T-helper 2 cell treated with Interferon-gamma antibody and Interleukin-4, amounts not matched to agents 100 ng/mL and 5 ng/mL, for 36 hours (primary cell): ENCODE results near the gene DOK4. TPM values are rescaled to one million over a fixed set of nuclear protein-coding genes. Genes with fewer than 3 reads are reported as not detected.

ENCODE experiments used
- intact Hi-C: fragments of 100-400 bp; cut with micrococcal nuclease; formaldehyde crosslinking; loops from one replicate; pipeline ENCODE4 v1.15.1; 2023
- total RNA-seq: library from RNA; stranded (reverse); gene quantifications from 2 replicates; pipeline ENCODE4 v1.2.3, GENCODE V29; 2022

DOK4 gene
- total RNA-seq: 1.3 and 1.4 TPM in 2 replicates

DNA sequence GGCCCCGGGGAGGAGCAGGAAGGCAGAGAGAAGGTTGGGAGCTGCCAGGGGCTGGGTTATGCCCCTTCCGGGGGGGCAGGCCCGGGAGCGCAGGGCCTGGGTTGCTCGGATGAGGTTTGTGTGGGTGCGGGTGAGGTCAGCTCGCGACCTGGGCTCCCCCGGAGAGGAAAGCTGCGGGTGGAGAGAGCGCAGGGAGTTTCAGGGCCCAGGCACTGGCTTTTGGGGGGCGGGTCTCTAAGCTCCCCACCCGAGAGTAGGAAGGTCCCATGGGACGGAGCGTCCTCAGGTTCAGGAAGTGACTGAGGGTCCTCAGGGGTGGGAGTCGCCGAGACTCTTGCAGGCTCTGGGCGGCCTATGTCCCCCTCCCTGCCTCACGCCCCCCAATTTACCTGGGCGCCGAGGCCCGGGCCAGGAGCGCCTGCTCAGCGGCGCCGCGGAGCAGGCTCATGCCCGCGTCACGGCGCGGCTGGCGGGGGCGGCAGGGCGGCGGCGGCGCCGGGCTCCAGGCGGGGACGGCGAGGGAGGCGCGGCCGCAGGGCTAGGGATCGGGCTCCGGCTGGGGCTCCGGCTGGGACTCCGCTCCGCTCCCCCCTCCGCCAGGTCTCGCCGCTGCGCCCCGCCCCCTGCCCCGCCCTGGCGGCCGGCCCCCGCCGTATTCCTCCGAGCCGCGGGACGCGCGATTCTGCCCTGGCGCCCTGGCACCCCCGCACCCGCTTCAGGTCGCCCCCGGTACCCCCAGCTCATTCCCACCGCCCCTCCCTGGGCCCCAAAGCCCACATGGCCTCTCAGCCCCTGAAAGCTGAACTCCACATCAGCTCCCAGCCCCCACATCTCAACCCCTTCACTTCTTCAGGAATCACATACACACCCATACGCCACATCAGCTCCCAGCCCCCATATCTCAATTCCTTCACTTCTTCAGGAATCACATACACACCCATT is at the start of gene DOK4:
Gene DOK4 (minus strand): TSS at position 578 of the 942 bp plus-strand sequence. CDS start 6,986 bp downstream, outside the sequence.
- intact Hi-C loops: loop anchor here (1.0 to 2.0 kb wide), 2 partner anchors 43 to 50 kb away; partner anchors contain the start of gene CCDC102A

GRCh38 chr16:57535680-57536305 is 49.5 kb upstream of the DOK4 start:
- intact Hi-C loops: loop anchor here (1.0 to 10.0 kb wide), 5 partner anchors 49 to 1081 kb away; partner anchors contain the start of genes CFAP20, DOK4, KATNB1 and NUDT21

GRCh38 chr16:57534881-57535658 is 48.8 kb upstream of the DOK4 start:
- intact Hi-C loops: loop anchor here (5.0 to 10.0 kb wide), 3 partner anchors 57 to 1080 kb away; partner anchors contain the start of genes NUDT21 and OGFOD1

GRCh38 chr16:57534337-57534880 is 48.1 kb upstream of the DOK4 start:
- intact Hi-C loops: loop anchor here (5.0 to 10.0 kb wide), 2 partner anchors 232 to 1080 kb away; partner anchors contain the start of genes NUDT21 and OGFOD1

DNA sequence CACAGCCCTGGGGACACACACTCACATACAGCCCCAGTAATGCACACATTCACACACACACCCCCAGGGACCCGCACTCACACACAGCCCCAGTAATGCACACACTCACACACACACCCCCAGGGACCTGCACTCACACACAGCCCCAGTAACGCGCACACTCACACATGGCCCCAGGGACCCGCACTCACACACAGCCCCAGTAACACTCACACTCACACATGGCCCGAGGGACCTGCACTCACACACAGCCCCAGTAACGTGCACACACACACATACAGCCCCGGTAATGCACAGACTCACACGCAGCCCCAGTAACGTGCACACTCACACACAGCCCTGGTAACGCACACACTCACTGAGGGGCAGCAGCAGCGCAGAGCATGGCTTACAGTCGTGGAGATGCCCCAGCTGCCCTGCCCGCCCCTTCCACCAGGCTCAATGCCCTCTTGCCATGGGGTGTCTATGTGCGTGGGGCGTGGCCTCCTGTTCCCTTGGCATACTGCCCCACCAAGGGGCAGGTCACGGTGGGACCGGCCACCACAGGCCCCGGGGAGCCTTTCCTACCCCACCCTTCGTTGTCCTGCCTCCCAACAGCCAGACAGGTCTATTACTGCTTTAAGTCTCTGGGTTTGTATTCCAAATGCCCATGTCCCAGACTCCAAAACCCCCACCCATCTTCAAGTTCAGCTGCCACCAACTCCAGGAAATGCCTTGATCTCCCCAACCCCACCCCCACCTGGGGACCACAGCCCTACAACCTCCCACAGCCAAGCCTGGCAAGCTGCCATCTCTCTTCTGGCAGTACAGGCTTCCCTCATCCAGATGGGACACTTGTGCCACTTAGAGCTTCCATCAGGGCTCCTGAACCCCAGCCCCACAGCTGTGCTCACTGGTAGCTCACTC is 47.4 kb upstream of the DOK4 start:
- intact Hi-C loops: loop anchor here (5.0 to 10.0 kb wide), 2 partner anchors 231 to 1079 kb away; partner anchors contain the start of genes NUDT21 and OGFOD1

GRCh38 chr16:57532266-57532625 is 46.0 kb upstream of the DOK4 start:
- intact Hi-C loops: loop anchor here (5.0 to 10.0 kb wide), 2 partner anchors 230 to 1077 kb away; partner anchors contain the start of genes NUDT21 and OGFOD1

DNA sequence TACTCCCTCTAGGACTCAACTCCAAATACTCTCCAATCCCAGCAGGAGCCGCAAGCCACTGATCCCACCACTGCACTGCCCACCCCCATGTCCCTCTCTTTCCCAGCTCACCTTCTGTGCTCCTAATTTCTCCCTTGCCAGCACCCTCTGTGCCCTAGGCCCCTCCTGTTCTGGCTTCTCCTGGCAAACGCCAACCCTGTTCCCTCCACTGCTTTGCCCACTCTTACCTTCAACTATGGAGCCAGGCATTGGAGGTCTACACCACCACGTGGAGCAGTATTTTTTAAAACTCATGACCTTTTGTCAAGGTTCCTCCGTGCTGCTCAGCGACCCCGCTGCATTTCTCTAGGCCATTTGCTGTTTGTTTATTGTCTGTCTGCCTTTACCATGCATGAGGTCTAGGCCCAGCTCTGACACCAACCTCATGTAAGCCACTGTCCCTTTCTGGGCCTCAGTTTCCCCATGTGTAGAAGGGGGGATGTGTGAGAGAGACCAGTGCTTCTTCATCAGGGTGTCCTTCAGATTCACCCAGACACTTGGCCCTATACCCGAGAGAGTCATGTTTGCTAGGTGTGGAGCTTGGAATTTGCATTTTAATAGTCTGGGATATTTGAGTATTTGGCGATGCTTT is 45.5 kb upstream of the DOK4 start:
- intact Hi-C loops: loop anchor here (5.0 to 10.0 kb wide), 2 partner anchors 229 to 1077 kb away; partner anchors contain the start of genes NUDT21 and OGFOD1

DNA sequence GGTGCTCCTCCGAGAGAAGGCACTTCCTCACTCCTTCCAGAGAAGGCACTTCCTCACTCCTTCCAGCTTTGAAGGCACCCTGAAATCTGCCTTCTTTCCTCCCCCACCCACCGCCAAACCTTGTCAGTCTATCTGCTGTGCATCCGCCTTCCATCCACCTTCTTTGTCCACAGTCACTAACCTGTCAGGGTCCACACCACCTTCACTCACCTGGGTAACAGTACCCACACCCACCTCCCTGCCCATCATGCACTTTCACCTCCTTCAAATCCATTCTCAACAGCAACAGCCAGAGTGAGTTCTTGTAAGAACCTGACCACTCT is 44.9 kb upstream of the DOK4 start:
- intact Hi-C loops: loop anchor here (5.0 to 10.0 kb wide), 2 partner anchors 229 to 1076 kb away; partner anchors contain the start of genes NUDT21 and OGFOD1

- intact Hi-C loops: loop anchor here (5.0 to 10.0 kb wide), 2 partner anchors 228 to 1076 kb away; partner anchors contain the start of genes NUDT21 and OGFOD1
Measured at GRCh38 chr16:57530522-57531252, 44.4 kb upstream of the DOK4 start.

- intact Hi-C loops: loop anchor here (5.0 to 10.0 kb wide), 2 partner anchors 228 to 1075 kb away; partner anchors contain the start of genes NUDT21 and OGFOD1
Measured at GRCh38 chr16:57530104-57530521, 43.8 kb upstream of the DOK4 start.

- intact Hi-C loops: loop anchor here (2.0 to 10.0 kb wide), 3 partner anchors 43 to 1075 kb away; partner anchors contain the start of genes DOK4, NUDT21 and OGFOD1
Measured at GRCh38 chr16:57529391-57530103, 43.3 kb upstream of the DOK4 start.

- intact Hi-C loops: loop anchor here (2.0 kb wide), 1 partner anchor 42 kb away; the partner anchor contains the start of gene DOK4
Measured at GRCh38 chr16:57528499-57529390, 42.5 kb upstream of the DOK4 start.

DNA sequence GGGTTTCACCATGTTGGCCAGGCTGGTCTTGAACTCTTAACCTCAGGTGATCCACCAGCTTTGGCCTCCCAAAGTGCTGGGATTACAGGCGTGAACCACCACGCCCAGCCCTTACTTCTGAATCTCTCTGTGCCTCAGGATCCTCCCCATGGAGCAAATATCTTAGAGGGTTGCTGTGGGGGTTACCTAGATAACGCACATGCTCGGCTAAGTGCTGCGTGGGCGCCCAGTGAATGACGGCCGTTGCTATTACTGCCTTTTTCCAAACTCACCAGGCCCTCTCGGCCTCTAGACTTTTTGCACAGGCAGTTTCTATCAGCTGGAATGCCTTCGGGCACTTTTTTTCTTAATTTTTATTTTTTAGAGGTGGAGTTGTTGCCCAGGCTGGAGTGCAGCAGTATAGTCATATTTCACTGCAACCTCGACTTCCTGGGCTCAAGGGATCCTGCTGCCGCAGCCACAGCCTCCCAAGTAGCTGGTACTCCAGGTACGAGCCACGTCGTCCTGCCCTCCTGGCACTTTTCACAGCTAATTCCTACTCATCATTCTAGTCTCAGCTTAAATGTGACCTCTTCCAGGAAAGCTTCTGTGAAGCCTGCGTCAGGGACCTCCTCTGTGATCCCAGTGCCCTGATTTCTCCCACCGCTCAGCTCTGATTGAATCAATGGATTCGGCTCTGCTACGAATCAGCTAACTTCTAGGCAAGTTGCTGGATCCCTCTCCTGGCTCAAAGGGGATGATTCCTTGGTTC is 41.5 kb upstream of the DOK4 start:
- intact Hi-C loops: loop anchor here (2.0 kb wide), 1 partner anchor 41 kb away; the partner anchor contains the start of gene DOK4

GRCh38 chr16:57527027-57527426 is 40.7 kb upstream of the DOK4 start:
- intact Hi-C loops: no loop called here

DNA sequence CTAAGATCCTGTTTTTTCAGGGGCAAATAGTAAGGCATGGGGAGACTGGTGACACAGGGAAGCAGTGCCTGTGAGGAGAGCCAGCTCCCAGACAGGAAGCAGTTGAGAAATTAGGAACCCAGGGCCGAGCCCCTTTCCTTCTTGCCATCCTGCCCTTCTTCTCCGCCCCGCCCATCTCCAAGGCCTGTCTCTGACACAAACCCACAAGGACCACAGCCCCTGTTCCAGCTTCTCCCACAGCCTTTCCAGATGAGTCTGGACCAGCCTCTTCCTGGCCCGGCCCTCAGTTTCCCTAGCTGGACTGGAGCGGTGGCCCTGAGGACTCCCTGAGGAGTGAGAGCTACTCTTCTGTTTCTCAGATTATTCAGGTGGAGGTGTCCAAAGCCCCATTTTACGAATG is 40.2 kb upstream of the DOK4 start:
- intact Hi-C loops: no loop called here

DNA sequence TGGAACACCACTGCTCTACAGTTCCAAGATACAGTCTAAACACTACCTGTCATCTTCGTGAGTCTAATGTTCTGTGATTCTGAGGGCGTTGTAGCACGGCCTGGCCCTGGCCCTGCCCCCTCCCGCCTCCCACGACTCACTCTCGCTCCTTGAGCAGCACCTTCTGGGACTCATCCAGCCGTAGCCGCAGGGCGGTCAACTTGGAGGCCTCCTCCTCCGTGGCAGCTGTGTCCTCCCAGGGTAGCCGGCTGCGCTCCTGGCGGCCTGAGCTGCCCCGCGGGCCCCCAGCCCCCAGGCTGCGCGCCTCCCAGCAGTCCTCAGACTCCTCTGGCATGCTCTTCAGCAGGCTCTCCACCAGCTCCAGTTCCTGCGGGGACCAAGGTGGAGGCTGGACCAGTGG is 39.5 kb upstream of the DOK4 start:
- intact Hi-C loops: no loop called here
